ENCODE measurements around the gene SURF2. TPM values are rescaled to one million over a fixed set of nuclear protein-coding genes. Genes with fewer than 3 reads are reported as not detected.

Gene SURF2
- total RNA-seq, 5 donors from 2014 or later (not counting 1 experiment from before 2014, with no cell fraction given): 17.0 to 25.3 (median 24.9) TPM

DNA sequence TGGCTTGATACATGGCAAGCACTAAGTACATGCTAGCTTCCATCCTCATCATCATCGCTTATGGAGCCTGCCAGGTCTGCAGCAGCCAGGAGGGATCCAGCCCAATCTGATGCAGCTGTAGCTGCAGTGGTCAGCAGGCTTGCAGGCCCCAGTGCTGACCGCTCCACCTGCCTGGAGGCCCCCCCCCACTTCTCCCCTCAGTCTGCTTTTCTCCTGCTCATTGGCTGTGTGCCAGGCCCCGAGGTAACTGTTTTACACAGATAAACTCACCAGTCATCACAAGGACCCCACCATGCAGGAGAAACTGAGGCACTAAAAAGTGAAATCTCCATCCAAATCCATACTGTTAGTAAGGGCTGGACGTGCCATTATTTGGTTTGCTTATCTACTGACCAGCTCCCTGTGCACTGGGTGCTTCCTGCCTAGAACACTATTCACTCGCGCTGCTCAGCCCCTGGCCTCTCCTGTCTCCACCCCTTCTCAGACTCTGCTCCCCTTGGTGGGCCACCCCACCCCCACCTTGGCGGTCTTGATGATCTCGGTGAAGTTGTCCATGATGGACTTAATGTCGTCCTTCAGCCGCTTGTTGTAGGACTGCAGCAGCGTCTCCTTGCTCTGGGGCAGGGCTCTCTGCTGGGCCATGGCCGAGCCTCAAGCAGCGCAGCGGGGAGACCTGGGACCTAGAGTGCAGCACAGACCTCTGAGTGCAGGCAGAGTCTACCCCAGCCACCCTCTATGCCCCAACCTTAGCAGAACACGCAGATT lies 10.1 kb upstream of the SURF2 start:
- Histone ChIP-seq H3K4me3 (ENCODE audit: control insufficient read depth in 1 of 2, extremely low read depth in 1 of 2, low read length in 1 of 2) (no peak overlapping the region), H3K9me3 (no peaks in the 10 kb centered on the region), H3K36me3 (ENCODE audit: control insufficient read depth in 2 of 2, extremely low read depth in 1 of 2, insufficient read depth in 1 of 2, low read length in 1 of 2) (peaks cover 19 to 70% of the 10 kb centered on the region in 2 donors), H3K27me3 (replicated peaks in 1 of 2; ENCODE audit: control insufficient read depth in 2 of 2, extremely low read depth in 1 of 2, insufficient read depth in 2 of 2, low read length in 1 of 2) (peaks cover 0 to 3% of the 10 kb centered on the region in 2 experiments), H3K27ac (ENCODE audit: low read length) (no peak overlapping the region), H3K4me1 (ENCODE audit: control insufficient read depth in 1 of 2, extremely low read depth in 1 of 2, insufficient read depth in 2 of 2, low read length in 2 of 2) (peaks cover 13 to 46% of the 10 kb centered on the region in 2 experiments)
- Mint-ChIP-seq H3K9me3 (no peaks in the 10 kb centered on the region), H3K4me3 (peak overlapping the region; percentile 92 to 97 (median 96)), H3K27ac (peak overlapping the region; percentile 8 to 82), H3K4me1 (peaks cover 41 to 53% (median 46%) of the 10 kb centered on the region in 3 donors), H3K27me3 (no peaks in the 10 kb centered on the region), H3K36me3 (peaks cover 34% of the 10 kb centered on the region)
- ATAC-seq (replicated peaks in 1 of 4) (no peak), DNase-seq (no peak)
- ChIA-PET CTCF (interaction anchor here in 1 of 2 donors (0.6 kb wide), 1 partner anchor 57 kb away, joined by 3 read pairs; no protein-coding TSS in a partner anchor), POLR2A (no interaction called here)
- WGBS (ENCODE audit: insufficient coverage): 91% methylated on average over 10 of the region's 15 CpGs

- Histone ChIP-seq H3K27me3 (replicated peaks in 1 of 2; ENCODE audit: control insufficient read depth in 2 of 2, extremely low read depth in 1 of 2, insufficient read depth in 2 of 2, low read length in 1 of 2) (peaks cover 0 to 3% of the 10 kb centered on the region in 2 experiments), H3K36me3 (ENCODE audit: control insufficient read depth in 2 of 2, extremely low read depth in 1 of 2, insufficient read depth in 1 of 2, low read length in 1 of 2) (peaks cover 14 to 74% of the 10 kb centered on the region in 2 donors), H3K4me3 (ENCODE audit: control insufficient read depth in 1 of 2, extremely low read depth in 1 of 2, low read length in 1 of 2) (peak overlapping the region; percentile 94 to 100), H3K27ac (ENCODE audit: low read length) (peak overlapping the region; percentile 95), H3K9me3 (no peaks in the 10 kb centered on the region), H3K4me1 (ENCODE audit: control insufficient read depth in 1 of 2, extremely low read depth in 1 of 2, insufficient read depth in 2 of 2, low read length in 2 of 2) (peaks cover 13 to 36% of the 10 kb centered on the region in 2 experiments)
- POLR2A ChIA-PET: interaction anchor here (0.6 to 1.1 kb wide), 2 partner anchors 23 to 112 kb away, joined by 5 to 7 read pairs; no protein-coding TSS in a partner anchor
- Mint-ChIP-seq H3K27me3 (no peaks in the 10 kb centered on the region), H3K9me3 (no peaks in the 10 kb centered on the region), H3K36me3 (peaks cover 44% of the 10 kb centered on the region), H3K27ac (peak overlapping the region in 1 of 2 donors; percentile 98), H3K4me1 (peaks cover 37 to 44% (median 41%) of the 10 kb centered on the region in 3 donors), H3K4me3 (peak overlapping the region; percentile 92 to 97 (median 96))
- CTCF ChIA-PET: interaction anchor here (0.6 to 1.7 kb wide), 9 partner anchors 9 to 1109 kb away, joined by 3 to 10 read pairs (median 5); no protein-coding TSS in a partner anchor
- DNase-seq: peak in 25 of 35 experiments; percentile 13 to 73 (median 35)
- WGBS (ENCODE audit: insufficient coverage): 0% methylated on average over 26 of the region's 41 CpGs
- ATAC-seq (replicated peaks in 1 of 4): peak; percentile 46 to 60 (median 52)
Observed at GRCh38 chr9:133347515-133347984, 8.8 kb upstream of the SURF2 start.

DNA sequence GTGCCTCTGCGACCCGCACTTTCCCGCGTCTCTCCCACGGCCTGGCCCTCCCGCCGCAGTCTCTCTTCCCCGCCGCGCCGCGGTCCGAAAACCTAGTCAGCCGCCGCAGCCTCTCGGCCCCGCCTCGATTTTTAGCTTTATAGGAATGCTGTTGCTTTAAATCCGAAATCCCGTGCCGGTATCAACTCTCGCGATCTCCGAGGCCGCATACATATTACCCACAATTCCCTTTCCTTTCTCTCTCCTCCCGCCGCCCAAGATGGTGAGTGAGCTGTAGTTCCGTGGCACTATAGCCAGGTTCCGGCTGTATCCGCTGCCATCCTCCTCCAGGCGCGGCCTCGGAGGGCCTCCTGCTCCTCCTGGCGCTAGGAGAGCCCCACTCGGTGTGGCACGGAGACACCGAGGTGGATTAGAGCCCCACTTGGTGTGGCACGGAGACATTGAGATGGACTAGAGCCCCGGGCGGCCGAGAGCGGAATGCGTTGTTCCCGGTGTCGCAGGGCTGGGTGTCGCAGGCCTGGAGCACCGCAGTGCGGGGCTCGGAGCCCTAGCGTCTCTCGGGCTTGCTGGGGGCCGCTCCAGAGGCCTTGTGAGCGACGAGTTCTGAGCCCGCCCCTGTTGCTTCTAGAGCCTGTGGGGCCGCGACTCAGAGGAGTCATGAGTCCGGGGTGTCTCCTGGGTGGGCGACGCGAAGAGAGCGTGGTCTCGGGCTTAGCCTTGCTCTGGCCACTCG lies 8.2 kb upstream of the SURF2 start, which contains the start of the genes MED22 and RPL7A:
MED22 (minus strand) TSS at position 147 of the 733 bp plus-strand sequence. CDS start 1,469 bp downstream, outside the sequence.
RPL7A (plus strand) TSS at position 234 of the 733 bp plus-strand sequence; CDS start at position 260, 26 bp downstream.
- Histone ChIP-seq H3K4me1 (ENCODE audit: control insufficient read depth in 1 of 2, extremely low read depth in 1 of 2, insufficient read depth in 2 of 2, low read length in 2 of 2) (peaks cover 13 to 36% of the 10 kb centered on the region in 2 experiments), H3K27ac (ENCODE audit: low read length) (peak within 1 kb of the TSS; percentile 95), H3K4me3 (ENCODE audit: control insufficient read depth in 1 of 2, extremely low read depth in 1 of 2, low read length in 1 of 2) (peak within 1 kb of the TSS; percentile 94 to 100), H3K36me3 (ENCODE audit: control insufficient read depth in 2 of 2, extremely low read depth in 1 of 2, insufficient read depth in 1 of 2, low read length in 1 of 2) (peaks cover 14 to 71% of the 10 kb centered on the region in 2 donors), H3K9me3 (no peaks in the 10 kb centered on the region), H3K27me3 (replicated peaks in 1 of 2; ENCODE audit: control insufficient read depth in 2 of 2, extremely low read depth in 1 of 2, insufficient read depth in 2 of 2, low read length in 1 of 2) (peaks cover 0 to 3% of the 10 kb centered on the region in 2 experiments)
- Mint-ChIP-seq H3K27ac (peak within 1 kb of the TSS; percentile 92 to 98), H3K4me3 (peak within 1 kb of the TSS; percentile 92 to 97 (median 96)), H3K36me3 (peaks cover 46% of the 10 kb centered on the region), H3K9me3 (no peaks in the 10 kb centered on the region), H3K27me3 (no peaks in the 10 kb centered on the region), H3K4me1 (peaks cover 41 to 44% (median 41%) of the 10 kb centered on the region in 3 donors)
- DNase-seq (peak; percentile 83 to 96 (median 90)), ATAC-seq (replicated peaks in 1 of 4) (peak; percentile 91 to 93 (median 92))
- ChIA-PET POLR2A (interaction anchor here (0.6 to 1.1 kb wide), 2 partner anchors 23 to 111 kb away, joined by 5 to 7 read pairs; no protein-coding TSS in a partner anchor), CTCF (interaction anchor here in 1 of 2 donors (0.6 to 1.7 kb wide), 8 partner anchors 9 to 1109 kb away, joined by 4 to 10 read pairs (median 5); no protein-coding TSS in a partner anchor)
- under 1% methylated on average over 45 of the region's 64 CpGs for WGBS (ENCODE audit: insufficient coverage)

GRCh38 chr9:133348718-133349573 lies 7.4 kb upstream of the SURF2 start:
- peaks cover 45 to 48% (median 45%) of the 10 kb centered on the region in 3 donors for H3K4me1 Mint-ChIP-seq
- no peak for ATAC-seq (replicated peaks in 1 of 4)
- peaks cover 14 to 71% of the 10 kb centered on the region in 2 donors for H3K36me3 ChIP-seq (ENCODE audit: control insufficient read depth in 2 of 2, extremely low read depth in 1 of 2, insufficient read depth in 1 of 2, low read length in 1 of 2)
- H3K4me3 Mint-ChIP-seq: peak overlapping the region; percentile 92 to 97 (median 96)
- peaks cover 13 to 36% of the 10 kb centered on the region in 2 experiments for H3K4me1 ChIP-seq (ENCODE audit: control insufficient read depth in 1 of 2, extremely low read depth in 1 of 2, insufficient read depth in 2 of 2, low read length in 2 of 2)
- H3K27ac ChIP-seq (ENCODE audit: low read length): peak overlapping the region; percentile 95
- WGBS (ENCODE audit: insufficient coverage): 16% methylated on average over 23 of the region's 25 CpGs
- no peaks in the 10 kb centered on the region for H3K27me3 Mint-ChIP-seq
- H3K36me3 Mint-ChIP-seq: peaks cover 48% of the 10 kb centered on the region
- H3K27me3 ChIP-seq (replicated peaks in 1 of 2; ENCODE audit: control insufficient read depth in 2 of 2, extremely low read depth in 1 of 2, insufficient read depth in 2 of 2, low read length in 1 of 2): peaks cover 0 to 3% of the 10 kb centered on the region in 2 experiments
- no peaks in the 10 kb centered on the region for H3K9me3 ChIP-seq
- no peaks in the 10 kb centered on the region for H3K9me3 Mint-ChIP-seq
- ChIA-PET CTCF (interaction anchor here (0.6 to 1.7 kb wide), 8 partner anchors 8 to 205 kb away, joined by 3 to 10 read pairs (median 4); partner anchors contain the start of gene SURF6 (in 1 of the 2)), POLR2A (interaction anchor here in 1 of 2 donors (1.1 kb wide), 1 partner anchor 22 kb away, joined by 5 read pairs; no protein-coding TSS in a partner anchor)
- peak overlapping the region; percentile 94 to 100 for H3K4me3 ChIP-seq (ENCODE audit: control insufficient read depth in 1 of 2, extremely low read depth in 1 of 2, low read length in 1 of 2)
- peak overlapping the region; percentile 92 to 98 for H3K27ac Mint-ChIP-seq
- DNase-seq: no peak

GRCh38 chr9:133349965-133350616 lies 6.3 kb upstream of the SURF2 start:
- H3K4me3 Mint-ChIP-seq: peak overlapping the region; percentile 49 to 96 (median 49)
- H3K27ac ChIP-seq (ENCODE audit: low read length): peak overlapping the region; percentile 95
- DNase-seq (no peak), ATAC-seq (replicated peaks in 1 of 4) (no peak)
- CTCF ChIA-PET: interaction anchor here (1.0 to 2.8 kb wide), 2 partner anchors 20 to 22 kb away, joined by 3 to 11 read pairs; no protein-coding TSS in a partner anchor
- WGBS (ENCODE audit: insufficient coverage): 63% methylated on average over 12 of the region's 15 CpGs
- peaks cover 13 to 43% of the 10 kb centered on the region in 2 experiments for H3K4me1 ChIP-seq (ENCODE audit: control insufficient read depth in 1 of 2, extremely low read depth in 1 of 2, insufficient read depth in 2 of 2, low read length in 2 of 2)
- peak overlapping the region in 1 of 2 donors; percentile 52 for H3K27ac Mint-ChIP-seq
- POLR2A ChIA-PET: no interaction called here
- H3K27me3 ChIP-seq (replicated peaks in 1 of 2; ENCODE audit: control insufficient read depth in 2 of 2, extremely low read depth in 1 of 2, insufficient read depth in 2 of 2, low read length in 1 of 2): peaks cover 0 to 3% of the 10 kb centered on the region in 2 experiments
- no peak overlapping the region for H3K4me3 ChIP-seq (ENCODE audit: control insufficient read depth in 1 of 2, extremely low read depth in 1 of 2, low read length in 1 of 2)
- peaks cover 14 to 67% of the 10 kb centered on the region in 2 donors for H3K36me3 ChIP-seq (ENCODE audit: control insufficient read depth in 2 of 2, extremely low read depth in 1 of 2, insufficient read depth in 1 of 2, low read length in 1 of 2)
- H3K36me3 Mint-ChIP-seq: peaks cover 41% of the 10 kb centered on the region
- no peaks in the 10 kb centered on the region for H3K27me3 Mint-ChIP-seq
- H3K9me3 Mint-ChIP-seq: no peaks in the 10 kb centered on the region
- peaks cover 45 to 58% (median 55%) of the 10 kb centered on the region in 3 donors for H3K4me1 Mint-ChIP-seq
- no peaks in the 10 kb centered on the region for H3K9me3 ChIP-seq
